Activated CD4-positive, CD25-positive, alpha-beta regulatory T cell treated with anti-CD3 and anti-CD28 coated beads, Interleukin-2, amount 50 U/mL, for 16 hours (primary cell): Measurements from ENCODE around the gene PEX5L.

Experiments
- DNase-seq: peaks from one replicate; pipeline ENCODE4 v3.0.0-alpha.2; 2020; ENCODE audit warnings: low read depth, low spot score

The PEX5L gene

GRCh38 chr3:179955809-179956208, 80.9 kb downstream of the PEX5L start:
- no peak for DNase-seq

DNA sequence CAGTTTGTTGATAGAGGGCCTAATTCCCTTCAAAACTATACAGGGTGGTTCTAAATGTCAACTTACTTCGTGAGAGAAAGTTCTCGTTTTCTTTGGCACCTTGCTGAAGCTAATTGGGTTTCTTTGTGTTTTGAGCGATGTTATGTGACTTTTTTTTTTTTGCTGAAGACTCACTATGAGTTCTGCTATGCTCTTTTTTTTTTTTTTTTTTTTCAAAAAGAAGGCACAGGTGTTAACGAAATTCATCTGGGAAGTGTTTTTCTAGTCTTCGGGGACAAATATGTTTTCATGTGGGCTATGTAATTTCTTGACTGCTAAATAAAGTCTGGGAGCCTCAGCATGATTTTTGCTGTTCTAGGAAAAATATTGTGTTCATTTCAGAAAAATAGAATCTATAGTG, 81.5 kb downstream of the PEX5L start:
- DNase-seq: no peak

DNA sequence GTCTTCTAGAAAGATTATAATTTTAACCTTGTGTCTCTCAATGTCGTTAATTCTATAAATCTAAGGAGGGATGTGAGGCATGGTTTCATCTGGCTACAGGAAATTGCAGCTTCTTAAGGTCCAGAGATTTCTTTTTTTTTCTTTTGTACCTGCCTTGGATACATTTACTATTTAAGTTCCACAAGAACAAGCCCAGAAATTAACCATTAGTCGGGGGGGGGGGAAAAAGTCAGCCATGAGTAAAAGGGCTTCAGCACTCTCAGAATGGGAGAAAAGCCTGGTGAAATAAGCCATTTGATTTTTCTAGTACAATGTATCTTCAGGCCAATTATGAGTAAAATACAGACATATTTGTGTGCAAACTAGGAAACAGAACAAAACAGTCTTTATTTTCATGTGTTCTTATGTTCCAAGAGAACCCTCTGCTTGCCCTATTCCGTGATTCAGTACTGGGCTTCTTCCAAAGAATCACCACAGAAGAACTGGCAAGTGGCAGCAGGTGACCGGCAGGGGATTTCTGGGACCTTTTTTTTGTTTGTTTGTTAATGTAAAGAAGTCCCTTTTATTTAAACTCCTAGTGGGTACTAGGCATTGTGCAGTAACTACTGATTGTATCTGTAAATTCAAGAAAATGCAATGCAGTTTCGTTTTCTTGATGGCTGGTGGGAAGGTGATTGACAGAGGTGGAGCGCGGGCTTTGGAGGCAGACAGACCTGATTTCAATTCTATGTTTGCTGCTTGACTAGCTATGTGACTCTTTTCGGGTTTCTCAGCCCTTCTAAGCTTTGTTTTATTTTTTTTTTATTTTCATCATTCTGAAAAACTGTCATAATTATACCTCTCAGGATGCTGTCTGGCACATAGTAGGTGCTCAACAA, 82.5 kb downstream of the PEX5L start:
- DNase-seq: no peak

GRCh38 chr3:179950840-179951239, 85.9 kb downstream of the PEX5L start:
- DNase-seq: no peak

DNA sequence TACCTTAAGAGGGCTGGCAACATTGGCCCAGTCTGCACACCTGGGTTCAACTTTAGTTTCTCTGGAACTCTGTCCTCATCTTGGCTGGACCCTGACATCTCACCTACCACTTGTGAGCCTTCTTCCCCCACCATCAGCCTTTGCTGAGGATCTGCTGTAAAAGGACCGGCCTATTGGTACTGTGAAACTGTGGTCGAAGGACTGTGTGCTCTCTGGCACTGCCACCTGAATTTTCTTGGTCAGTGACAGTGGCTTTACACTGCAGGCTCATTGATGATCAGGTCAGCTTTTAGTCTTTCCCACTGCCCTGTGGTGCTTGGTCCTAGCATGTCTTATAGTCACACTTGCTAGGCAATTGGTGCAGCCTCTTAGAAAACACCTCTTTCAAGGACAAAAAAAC, 86.9 kb downstream of the PEX5L start:
- DNase-seq: no peak

DNA sequence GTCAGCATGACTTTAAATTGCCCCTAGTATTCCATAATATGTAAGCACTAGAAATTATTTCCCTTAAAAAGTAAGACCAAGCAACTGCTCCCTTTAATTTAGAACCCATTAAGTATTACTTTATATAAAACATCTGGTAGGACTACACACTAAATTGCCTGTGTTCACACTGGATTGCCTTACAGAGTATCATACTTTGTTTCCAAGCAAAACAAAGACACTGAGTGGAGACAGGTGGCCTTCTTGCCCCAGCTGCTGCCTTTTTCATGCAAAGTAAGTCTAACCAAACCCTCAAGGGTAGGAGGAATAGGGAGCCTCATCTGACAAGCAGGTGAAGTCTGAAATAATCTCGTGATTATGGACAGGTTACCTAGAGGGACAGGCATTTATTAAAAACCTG, 87.3 kb downstream of the PEX5L start:
- no peak for DNase-seq

DNA sequence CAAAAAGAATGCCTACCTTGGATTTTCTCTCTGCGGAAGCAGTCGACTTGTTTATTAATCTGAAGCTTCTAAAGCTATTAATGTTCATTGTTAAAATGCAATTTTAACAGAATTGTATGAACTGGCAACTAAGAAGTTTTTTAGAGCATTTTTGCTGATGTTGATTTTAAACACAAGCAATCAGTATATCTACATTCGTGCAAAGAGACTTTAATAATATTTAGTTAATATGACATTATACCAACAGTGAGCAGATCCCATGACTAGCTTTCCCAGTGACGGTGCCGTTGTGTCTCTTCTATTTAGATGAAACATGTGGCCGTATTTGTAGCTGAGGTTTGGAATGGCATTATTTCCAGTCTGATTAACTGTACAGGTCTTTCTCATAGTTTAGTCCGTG, 88.0 kb downstream of the PEX5L start:
- no peak for DNase-seq

- DNase-seq: no peak
Measured at GRCh38 chr3:179945569-179945968, 91.2 kb downstream of the PEX5L start.

GRCh38 chr3:179943117-179943880, 93.4 kb downstream of the PEX5L start:
- DNase-seq: no peak

DNA sequence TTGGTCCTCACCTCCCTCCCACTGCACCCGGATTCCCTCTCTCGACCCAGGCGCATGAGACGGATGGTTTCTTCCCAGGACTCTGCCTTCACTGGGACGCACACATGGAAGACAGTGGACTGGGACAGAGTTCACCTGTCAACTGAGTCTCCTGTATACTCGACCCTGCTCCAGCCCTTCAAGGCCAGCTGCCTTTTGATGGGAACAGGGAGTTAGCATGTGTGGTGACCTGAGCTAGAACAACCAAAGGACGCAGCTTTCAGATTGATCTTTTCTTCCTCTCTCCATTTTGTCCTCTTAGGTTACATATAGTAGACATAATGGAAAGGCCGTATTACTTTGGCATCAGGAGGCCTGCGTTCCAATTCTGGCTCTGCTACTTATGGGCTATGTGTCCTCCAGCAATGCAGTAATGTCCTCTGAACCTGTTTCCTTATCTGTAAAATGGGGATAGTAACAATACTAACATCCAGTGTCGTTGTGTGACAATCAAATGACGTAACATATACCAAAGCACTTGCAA, 94.1 kb downstream of the PEX5L start:
- DNase-seq: no peak

DNA sequence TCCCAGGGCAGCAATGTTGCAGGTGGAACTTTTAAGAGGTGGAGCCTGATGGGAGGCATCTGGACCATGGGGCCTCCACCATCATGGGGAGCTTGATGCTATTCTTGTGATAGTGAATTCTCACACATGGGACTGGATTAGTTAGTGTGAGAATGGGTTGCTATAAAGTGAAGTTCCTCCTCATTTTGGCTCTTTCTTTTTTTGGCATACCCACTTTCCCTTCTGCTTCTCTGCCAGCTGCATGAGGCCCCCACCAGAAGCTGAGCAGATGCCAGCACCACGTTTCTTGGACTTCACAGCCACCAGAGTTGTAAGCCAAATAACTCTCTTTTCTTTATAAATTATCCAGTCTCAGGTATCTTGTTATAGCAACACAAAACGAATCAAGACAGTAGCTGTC, 101.0 kb downstream of the PEX5L start:
- no peak for DNase-seq

GRCh38 chr3:179933914-179934313, 102.8 kb downstream of the PEX5L start:
- DNase-seq: no peak

DNA sequence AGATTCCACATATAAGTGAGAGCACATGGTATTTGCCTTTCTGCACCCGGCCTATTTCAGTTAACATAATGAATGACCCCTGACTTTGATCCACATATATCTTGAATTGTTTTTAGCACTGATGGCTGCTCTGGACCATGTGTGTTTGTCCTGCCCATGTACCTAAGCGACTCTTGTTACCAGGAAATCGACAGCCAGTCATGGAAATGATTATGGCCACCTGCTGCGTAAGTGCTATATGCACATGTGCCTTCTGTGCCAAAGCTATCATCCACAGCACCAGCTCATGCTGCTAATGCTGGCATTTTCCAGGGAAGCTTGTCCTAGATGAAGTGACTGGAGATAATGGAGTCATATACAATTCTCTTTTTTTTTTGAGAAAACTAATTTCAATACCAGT, 103.7 kb downstream of the PEX5L start:
- DNase-seq: no peak

DNA sequence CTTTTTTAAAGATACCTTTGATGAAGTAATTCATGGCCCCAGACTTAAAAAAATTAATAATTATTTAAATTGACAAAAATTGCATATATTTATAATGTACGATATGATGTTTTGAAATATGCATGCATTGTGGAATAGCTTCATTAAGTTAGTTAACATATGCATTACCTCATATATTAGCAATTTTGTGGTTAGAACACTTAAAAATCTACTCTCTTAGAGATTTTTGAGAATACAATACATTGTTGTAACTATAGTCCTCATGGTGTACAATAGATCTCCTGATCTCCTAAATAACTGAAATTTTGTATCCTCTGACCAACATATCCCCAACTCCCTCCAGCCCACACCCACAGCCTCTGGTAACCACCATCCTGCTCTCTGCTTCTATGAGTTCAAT, 104.1 kb downstream of the PEX5L start:
- no peak for DNase-seq

DNA sequence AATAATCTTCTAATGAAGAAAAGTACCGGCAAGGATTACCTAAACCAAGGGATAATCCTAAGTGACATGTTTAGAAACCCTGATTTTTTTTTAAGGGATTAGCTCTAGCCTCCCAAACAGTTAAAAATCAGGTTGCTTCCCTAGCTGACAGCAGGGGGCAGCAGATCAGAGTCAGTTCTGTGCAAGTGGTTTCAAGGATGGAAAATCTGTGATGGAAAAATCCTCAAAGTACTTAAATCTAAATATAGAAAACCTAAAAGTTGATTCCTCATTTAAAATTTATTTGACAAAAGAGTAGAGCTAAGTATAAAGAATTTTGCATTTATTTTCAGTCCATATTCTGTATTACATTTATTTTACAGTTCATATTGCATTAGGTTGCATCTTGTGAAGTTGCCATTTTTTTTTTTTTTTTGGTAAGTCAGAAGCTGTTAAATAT, 107.6 kb downstream of the PEX5L start:
- no peak for DNase-seq

DNA sequence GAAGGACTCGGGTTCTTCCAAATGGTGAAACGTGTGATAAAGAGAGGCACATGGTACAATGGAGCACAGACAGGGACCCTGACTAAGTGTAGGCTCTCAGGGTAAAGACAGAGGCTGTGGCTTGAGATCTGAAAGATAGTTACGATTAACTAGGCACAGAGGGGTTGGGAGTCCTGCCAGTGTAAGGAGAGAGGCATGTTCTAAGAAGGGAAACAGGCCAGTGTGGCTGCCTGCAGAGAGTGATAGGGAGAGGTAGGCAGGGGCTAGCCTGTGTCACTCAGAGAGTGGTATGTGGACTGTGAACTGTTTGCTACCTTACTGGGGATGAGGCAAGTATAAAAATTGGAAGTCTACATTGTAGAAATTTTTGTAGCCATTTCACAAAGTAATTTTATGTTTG, 109.5 kb downstream of the PEX5L start:
- no peak for DNase-seq

DNA sequence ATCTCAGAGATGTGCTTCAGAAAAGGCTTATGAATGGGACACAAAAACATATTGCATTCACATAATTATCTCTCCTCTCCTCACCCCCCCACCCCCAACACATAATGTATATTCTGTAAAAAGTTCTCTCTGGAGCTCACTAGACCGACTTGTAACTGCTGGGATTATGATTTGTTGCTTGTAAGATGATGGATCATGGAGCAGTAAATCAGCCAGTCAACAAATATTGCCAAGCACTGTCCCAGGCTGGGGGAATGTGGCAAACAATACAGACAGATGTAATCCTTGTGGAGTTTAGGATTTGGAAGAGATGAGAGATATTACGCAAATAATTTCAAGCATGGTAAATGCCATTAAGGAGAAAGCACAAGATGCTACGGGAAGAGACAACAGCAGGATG, 114.8 kb downstream of the PEX5L start:
- DNase-seq: no peak

DNA sequence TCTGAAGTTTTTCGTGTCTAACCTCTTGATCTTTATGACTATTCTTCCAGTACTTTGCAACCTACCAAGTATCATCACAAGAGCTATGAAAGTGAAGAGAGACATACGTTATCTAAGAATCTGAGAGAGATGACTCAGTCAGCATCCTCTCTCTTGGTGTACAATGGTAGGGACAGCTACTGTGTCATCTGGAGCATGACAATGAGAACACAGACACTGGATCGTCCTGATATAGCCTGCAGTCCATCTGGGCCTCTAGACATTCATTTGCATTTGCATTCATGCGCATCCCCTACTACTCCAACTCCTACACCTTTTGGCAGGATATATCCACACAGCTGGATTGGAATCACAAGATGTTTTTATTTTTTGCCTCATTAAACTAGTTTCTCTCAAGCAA, 115.2 kb downstream of the PEX5L start:
- no peak for DNase-seq

DNA sequence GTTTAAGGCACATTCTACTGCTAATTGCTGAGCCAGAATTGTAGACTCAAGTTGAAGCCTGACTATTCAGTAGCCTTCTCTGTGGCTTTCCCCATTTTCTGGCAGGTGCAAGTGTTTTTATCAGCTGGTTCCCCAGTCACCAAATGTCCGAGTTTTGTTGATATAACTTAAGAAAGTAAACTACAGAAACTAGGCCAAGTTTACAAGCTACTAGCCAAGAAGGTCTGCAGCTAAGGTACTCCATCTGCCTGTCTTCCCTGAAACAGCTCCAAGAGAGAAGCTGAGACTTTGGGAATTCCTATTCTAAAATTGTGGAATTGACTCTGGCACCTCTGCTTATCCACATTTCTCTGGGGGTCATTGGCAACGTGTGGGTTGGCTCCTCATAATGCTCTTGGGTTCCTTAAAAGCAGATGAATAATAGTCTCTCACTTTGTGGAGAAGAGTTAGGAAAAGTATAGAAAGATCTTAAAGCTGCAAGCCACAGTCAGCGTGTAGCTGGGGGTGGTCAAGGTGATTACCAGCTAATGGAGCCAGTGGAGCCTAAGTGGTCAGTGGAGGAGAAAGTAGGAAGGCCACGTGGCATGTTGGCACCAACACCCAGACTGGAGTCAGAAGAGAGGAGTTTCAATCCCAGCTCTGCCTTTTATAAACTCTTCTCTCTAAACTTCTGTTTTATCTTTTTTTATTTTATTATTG, 128.8 kb downstream of the PEX5L start:
- DNase-seq: no peak

- DNase-seq: no peak
Measured at GRCh38 chr3:179902061-179902460, 134.7 kb downstream of the PEX5L start.

- no peak for DNase-seq
Measured at GRCh38 chr3:179898024-179898423, 138.7 kb downstream of the PEX5L start.

DNA sequence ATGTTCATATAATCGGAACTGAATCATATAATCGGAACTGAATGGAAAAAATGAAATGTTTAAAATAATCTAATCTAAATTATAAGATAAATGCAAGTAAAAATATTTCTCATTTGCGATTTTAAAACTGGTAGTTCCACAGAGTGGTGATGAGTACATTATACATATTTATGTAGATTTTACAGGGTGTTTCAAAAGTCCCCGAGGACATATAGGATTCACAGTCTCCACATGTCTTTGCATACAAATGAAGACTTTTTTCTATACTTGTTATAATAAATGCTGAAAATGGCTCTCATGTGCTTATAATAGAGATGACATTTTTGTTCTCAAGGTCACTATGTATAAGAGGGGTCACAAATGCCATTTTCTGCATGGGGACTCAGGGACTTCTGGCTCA, 139.5 kb downstream of the PEX5L start:
- DNase-seq: no peak
